Measurements from ENCODE around the gene EHD3.

EHD3 gene

DNA sequence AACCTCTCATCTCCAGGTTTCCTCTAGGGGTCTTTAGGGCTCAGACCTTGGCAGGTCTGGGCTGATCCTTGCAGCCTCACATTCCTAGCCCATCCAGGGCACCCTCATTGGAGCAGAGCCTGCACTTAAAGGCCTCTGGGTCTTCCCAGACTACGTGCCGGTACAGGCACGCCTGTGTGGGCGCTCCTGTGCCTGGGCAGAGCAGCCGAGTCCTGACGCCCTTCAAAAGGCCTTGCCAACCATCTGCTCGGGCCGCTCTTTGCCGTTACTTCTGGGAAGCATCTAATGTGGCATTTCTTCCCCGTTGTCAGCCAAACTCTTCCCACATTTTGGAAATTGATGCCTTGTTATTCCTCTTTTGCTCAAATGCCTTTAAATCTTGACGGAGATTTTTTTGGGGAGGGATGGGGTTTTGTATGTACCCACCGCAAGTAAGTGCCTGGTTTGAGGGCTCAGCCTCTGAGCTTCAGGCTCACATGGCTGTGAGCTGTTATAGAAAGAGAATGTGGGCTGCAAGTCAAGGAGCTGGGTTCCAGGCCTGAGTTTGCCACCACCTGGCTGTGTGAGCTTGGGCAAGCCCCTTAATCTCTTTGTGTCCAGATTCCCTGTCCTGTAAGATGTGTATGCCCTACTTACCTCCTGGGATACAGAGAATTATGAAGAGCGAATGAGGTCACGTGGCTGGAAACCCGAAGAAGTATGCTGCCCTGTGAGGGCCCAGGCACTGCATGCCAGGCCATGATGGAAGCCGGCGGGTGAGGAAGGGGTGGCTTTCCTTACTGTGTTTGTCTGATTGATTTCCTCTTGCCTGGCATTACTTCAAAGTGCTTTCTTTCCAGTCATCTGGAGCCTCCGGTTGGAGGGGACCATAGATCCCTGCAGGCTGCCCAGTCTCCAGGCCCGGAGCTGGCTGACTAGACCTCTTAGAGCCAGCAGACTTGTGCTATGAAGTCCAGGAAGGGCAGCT is 20.6 kb downstream of the EHD3 start:
- H3K27ac ChIP-seq (ENCODE audit: insufficient read depth, low read depth, low read length, poor library complexity, severe bottlenecking) = no peak overlapping the region
- 94 to 95% methylated on average over 19 of the region's 19 CpGs for WGBS, 2 experiments
- peaks cover 4% of the 10 kb centered on the region for H3K4me1 ChIP-seq (ENCODE audit: control insufficient read depth, insufficient read depth, low read length)
- no peak overlapping the region for H3K4me3 ChIP-seq (ENCODE audit: insufficient read depth, low read depth, low read length)
- H3K36me3 ChIP-seq (ENCODE audit: control insufficient read depth, insufficient read depth, low read length) = no peaks in the 10 kb centered on the region
- H3K27me3 ChIP-seq (ENCODE audit: control insufficient read depth, insufficient read depth, low read length, poor library complexity, severe bottlenecking) = no peaks in the 10 kb centered on the region
- H3K9me3 ChIP-seq (ENCODE audit: control insufficient read depth, low read length) = no peaks in the 10 kb centered on the region

DNA sequence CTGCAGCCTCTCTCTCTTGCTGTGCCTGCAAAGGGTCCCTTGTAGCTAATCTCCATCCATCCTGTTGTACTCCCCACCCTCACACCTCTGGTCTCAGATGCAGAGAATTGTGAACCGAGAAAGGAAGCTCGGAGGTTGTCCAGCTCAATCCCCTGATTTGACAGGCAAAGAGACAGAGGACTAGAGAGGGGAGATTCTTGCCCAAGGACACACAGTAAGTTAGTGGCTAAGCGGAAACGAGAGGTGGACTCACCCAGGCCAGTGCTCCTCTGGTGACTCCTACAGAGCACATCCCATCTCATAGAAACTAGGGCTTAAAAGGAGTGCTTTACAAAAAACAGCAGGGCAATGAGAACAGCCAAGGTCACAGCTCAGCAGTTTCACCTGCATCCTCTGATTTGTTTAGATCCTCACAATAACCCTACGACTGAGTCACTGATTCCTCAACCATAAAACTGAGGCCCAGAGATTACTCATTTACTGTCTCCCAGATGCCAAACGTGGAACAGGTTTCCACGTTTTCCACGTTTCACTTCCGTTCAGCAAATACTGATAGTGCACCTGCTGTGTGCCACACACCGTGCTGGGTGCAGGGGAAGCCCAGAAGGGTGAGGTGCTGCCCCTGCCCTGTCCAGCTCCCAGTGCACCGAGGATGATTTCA is 22.1 kb downstream of the EHD3 start:
- Histone ChIP-seq H3K9me3 (ENCODE audit: control insufficient read depth, low read length) (no peaks in the 10 kb centered on the region), H3K36me3 (ENCODE audit: control insufficient read depth, insufficient read depth, low read length) (no peaks in the 10 kb centered on the region), H3K27ac (ENCODE audit: insufficient read depth, low read depth, low read length, poor library complexity, severe bottlenecking) (no peak overlapping the region), H3K4me3 (ENCODE audit: insufficient read depth, low read depth, low read length) (no peak overlapping the region), H3K27me3 (ENCODE audit: control insufficient read depth, insufficient read depth, low read length, poor library complexity, severe bottlenecking) (no peaks in the 10 kb centered on the region), H3K4me1 (ENCODE audit: control insufficient read depth, insufficient read depth, low read length) (peaks cover 4% of the 10 kb centered on the region)
- WGBS, 2 experiments = 94% methylated on average over 11 of the region's 11 CpGs

DNA sequence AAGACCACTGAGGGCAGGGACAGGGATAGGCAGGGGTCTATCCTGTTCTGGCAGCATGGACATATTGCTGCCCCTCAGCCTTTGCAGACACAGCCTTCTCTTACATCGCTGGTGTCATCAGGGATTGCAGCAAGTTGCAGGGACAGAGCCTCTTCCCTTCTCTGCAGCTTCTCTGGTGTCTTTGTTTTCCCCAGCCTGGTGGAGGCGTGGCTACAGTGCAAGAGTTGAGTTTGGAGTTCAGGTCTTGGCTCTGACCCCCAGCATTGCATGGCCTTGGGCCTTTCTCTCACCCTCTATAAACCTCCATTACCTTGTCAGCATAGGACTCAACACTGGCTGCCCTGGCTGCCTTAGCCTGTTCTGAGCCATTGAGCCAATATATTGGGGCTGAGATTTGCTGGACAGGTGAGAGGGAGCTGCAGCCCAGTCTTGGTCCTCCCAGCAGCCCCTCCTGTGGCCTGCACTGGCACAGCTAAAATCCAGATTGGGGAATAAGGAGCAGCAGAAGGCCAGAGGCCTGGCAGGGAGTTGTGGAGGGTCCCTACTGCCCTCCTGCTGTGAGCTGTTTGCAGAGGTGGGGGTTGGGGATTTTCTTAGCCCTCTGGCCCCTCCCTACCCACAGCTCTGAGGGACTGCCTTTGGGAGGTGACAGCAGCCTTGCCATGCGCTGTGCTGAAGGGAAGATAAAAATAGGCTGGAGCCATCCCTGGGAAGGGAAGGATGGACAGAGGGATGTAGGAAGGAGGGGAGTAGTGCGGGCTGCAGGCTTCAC is 22.8 kb downstream of the EHD3 start:
- WGBS, 2 experiments = 76 to 80% methylated on average over 4 of the region's 4 CpGs
- Histone ChIP-seq H3K4me3 (ENCODE audit: insufficient read depth, low read depth, low read length) (no peak overlapping the region), H3K27me3 (ENCODE audit: control insufficient read depth, insufficient read depth, low read length, poor library complexity, severe bottlenecking) (no peaks in the 10 kb centered on the region), H3K27ac (ENCODE audit: insufficient read depth, low read depth, low read length, poor library complexity, severe bottlenecking) (no peak overlapping the region), H3K36me3 (ENCODE audit: control insufficient read depth, insufficient read depth, low read length) (peaks cover 2% of the 10 kb centered on the region), H3K4me1 (ENCODE audit: control insufficient read depth, insufficient read depth, low read length) (peaks cover 4% of the 10 kb centered on the region), H3K9me3 (ENCODE audit: control insufficient read depth, low read length) (no peaks in the 10 kb centered on the region)

GRCh38 chr2:31258351-31258750 is 24.4 kb downstream of the EHD3 start:
- 67 to 72% methylated on average over 5 of the region's 5 CpGs for WGBS, 2 experiments
- Histone ChIP-seq H3K4me3 (ENCODE audit: insufficient read depth, low read depth, low read length) (no peak overlapping the region), H3K27me3 (ENCODE audit: control insufficient read depth, insufficient read depth, low read length, poor library complexity, severe bottlenecking) (no peaks in the 10 kb centered on the region), H3K36me3 (ENCODE audit: control insufficient read depth, insufficient read depth, low read length) (peaks cover 6% of the 10 kb centered on the region), H3K9me3 (ENCODE audit: control insufficient read depth, low read length) (no peaks in the 10 kb centered on the region), H3K4me1 (ENCODE audit: control insufficient read depth, insufficient read depth, low read length) (peaks cover 4% of the 10 kb centered on the region), H3K27ac (ENCODE audit: insufficient read depth, low read depth, low read length, poor library complexity, severe bottlenecking) (no peak overlapping the region)

DNA sequence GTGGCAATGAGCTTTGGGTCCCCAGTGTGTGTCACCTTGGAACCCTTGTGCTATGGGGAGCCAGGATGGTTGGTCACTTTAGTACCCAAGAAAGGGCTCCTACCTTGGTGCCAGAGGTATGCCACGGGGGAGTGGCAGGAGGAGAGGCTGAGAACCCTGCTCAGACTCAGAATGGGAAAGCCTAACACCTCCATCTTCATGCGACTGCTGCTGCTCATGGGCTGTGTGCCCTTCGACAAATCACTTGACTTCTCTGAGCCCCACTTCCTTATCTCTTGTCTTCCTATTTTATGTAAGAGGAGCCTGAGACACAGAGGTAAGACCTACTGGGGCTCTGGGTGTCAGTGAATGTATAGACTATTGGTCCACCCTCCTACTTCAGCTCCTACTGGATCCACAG is 25.1 kb downstream of the EHD3 start:
- Histone ChIP-seq H3K36me3 (ENCODE audit: control insufficient read depth, insufficient read depth, low read length) (peaks cover 6% of the 10 kb centered on the region), H3K27me3 (ENCODE audit: control insufficient read depth, insufficient read depth, low read length, poor library complexity, severe bottlenecking) (no peaks in the 10 kb centered on the region), H3K4me1 (ENCODE audit: control insufficient read depth, insufficient read depth, low read length) (peaks cover 4% of the 10 kb centered on the region), H3K9me3 (ENCODE audit: control insufficient read depth, low read length) (no peaks in the 10 kb centered on the region), H3K27ac (ENCODE audit: insufficient read depth, low read depth, low read length, poor library complexity, severe bottlenecking) (no peak overlapping the region), H3K4me3 (ENCODE audit: insufficient read depth, low read depth, low read length) (no peak overlapping the region)
- 86 to 95% methylated on average over 3 of the region's 3 CpGs for WGBS, 2 experiments

DNA sequence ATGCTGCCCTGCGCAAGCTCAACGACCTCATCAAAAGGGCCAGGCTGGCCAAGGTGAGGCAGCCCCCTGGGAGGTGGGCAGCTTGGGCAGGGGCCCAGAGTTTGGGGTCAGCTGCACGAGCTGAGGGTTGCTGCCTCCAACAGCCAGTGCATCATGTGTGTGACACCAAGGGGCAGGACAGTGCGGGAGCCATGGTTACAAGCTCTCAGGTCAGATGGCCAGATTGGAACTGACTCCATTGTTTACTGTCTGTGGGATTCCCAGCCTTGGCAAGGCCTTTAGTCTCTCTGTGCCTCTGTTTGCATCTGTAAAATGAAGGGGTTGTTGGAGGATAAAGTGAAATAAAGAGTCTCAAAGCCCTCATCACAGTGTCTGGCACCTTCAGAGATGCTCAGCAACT is 26.9 kb downstream of the EHD3 start:
- Histone ChIP-seq H3K4me1 (ENCODE audit: control insufficient read depth, insufficient read depth, low read length) (peaks cover 4% of the 10 kb centered on the region), H3K36me3 (ENCODE audit: control insufficient read depth, insufficient read depth, low read length) (peaks cover 6% of the 10 kb centered on the region), H3K4me3 (ENCODE audit: insufficient read depth, low read depth, low read length) (no peak overlapping the region), H3K9me3 (ENCODE audit: control insufficient read depth, low read length) (no peaks in the 10 kb centered on the region), H3K27me3 (ENCODE audit: control insufficient read depth, insufficient read depth, low read length, poor library complexity, severe bottlenecking) (no peaks in the 10 kb centered on the region), H3K27ac (ENCODE audit: insufficient read depth, low read depth, low read length, poor library complexity, severe bottlenecking) (no peak overlapping the region)
- WGBS, 2 experiments = 94% methylated on average over 4 of the region's 4 CpGs

- peaks cover 6% of the 10 kb centered on the region for H3K36me3 ChIP-seq (ENCODE audit: control insufficient read depth, insufficient read depth, low read length)
- H3K4me1 ChIP-seq (ENCODE audit: control insufficient read depth, insufficient read depth, low read length) = no peaks in the 10 kb centered on the region
- no peak overlapping the region for H3K4me3 ChIP-seq (ENCODE audit: insufficient read depth, low read depth, low read length)
- no peak overlapping the region for H3K27ac ChIP-seq (ENCODE audit: insufficient read depth, low read depth, low read length, poor library complexity, severe bottlenecking)
- no peaks in the 10 kb centered on the region for H3K27me3 ChIP-seq (ENCODE audit: control insufficient read depth, insufficient read depth, low read length, poor library complexity, severe bottlenecking)
- no peaks in the 10 kb centered on the region for H3K9me3 ChIP-seq (ENCODE audit: control insufficient read depth, low read length)
- 91 to 98% methylated on average over 3 of the region's 3 CpGs for WGBS, 2 experiments
Measured at GRCh38 chr2:31263636-31264190, 29.8 kb downstream of the EHD3 start.

DNA sequence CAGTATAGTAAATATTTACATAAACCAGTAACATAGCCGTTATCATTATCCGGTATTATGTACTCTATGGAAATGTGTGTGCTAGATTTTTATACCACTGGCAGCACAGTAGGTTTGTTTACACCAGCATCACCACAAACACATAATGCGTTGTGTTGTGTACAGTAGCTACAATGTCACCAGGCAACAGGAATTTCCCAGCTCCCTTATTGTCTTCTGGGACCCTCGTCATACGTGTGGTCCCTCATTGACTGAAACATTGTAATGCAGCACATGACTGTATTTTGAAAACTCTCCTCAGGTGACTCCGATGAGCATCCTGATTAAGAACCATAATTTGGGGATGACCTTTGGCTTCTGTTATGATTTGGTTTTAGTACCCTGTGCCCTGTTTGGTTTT is 31.3 kb downstream of the EHD3 start:
- 89 to 93% methylated on average over 6 of the region's 6 CpGs for WGBS, 2 experiments
- H3K27me3 ChIP-seq (ENCODE audit: control insufficient read depth, insufficient read depth, low read length, poor library complexity, severe bottlenecking) = no peaks in the 10 kb centered on the region
- no peak overlapping the region for H3K4me3 ChIP-seq (ENCODE audit: insufficient read depth, low read depth, low read length)
- H3K4me1 ChIP-seq (ENCODE audit: control insufficient read depth, insufficient read depth, low read length) = no peaks in the 10 kb centered on the region
- H3K36me3 ChIP-seq (ENCODE audit: control insufficient read depth, insufficient read depth, low read length) = peaks cover 6% of the 10 kb centered on the region
- no peak overlapping the region for H3K27ac ChIP-seq (ENCODE audit: insufficient read depth, low read depth, low read length, poor library complexity, severe bottlenecking)
- no peaks in the 10 kb centered on the region for H3K9me3 ChIP-seq (ENCODE audit: control insufficient read depth, low read length)

- WGBS, 2 experiments = 91 to 94% methylated on average over 6 of the region's 6 CpGs
- Histone ChIP-seq H3K27ac (ENCODE audit: insufficient read depth, low read depth, low read length, poor library complexity, severe bottlenecking) (no peak overlapping the region), H3K4me1 (ENCODE audit: control insufficient read depth, insufficient read depth, low read length) (no peaks in the 10 kb centered on the region), H3K27me3 (ENCODE audit: control insufficient read depth, insufficient read depth, low read length, poor library complexity, severe bottlenecking) (no peaks in the 10 kb centered on the region), H3K36me3 (ENCODE audit: control insufficient read depth, insufficient read depth, low read length) (peaks cover 5% of the 10 kb centered on the region), H3K4me3 (ENCODE audit: insufficient read depth, low read depth, low read length) (no peak overlapping the region), H3K9me3 (ENCODE audit: control insufficient read depth, low read length) (no peaks in the 10 kb centered on the region)
Measured at GRCh38 chr2:31266804-31267203, 32.9 kb downstream of the EHD3 start.
